Activated T-cell treated with anti-CD3 and anti-CD28 coated beads for 24 hours (primary cell): ENCODE measurements around the gene CFAP100.

Experiments used
- DNase-seq: peaks from one replicate; pipeline ENCODE4 v3.0.0-alpha.2; 2020; ENCODE audit warnings: low read depth

CFAP100 gene

GRCh38 chr3:126442094-126442855, 47.6 kb downstream of the CFAP100 start:
- no peak for DNase-seq

GRCh38 chr3:126442856-126443242, 48.1 kb downstream of the CFAP100 start:
- DNase-seq: no peak

GRCh38 chr3:126445506-126445905, 50.8 kb downstream of the CFAP100 start:
- DNase-seq: no peak

GRCh38 chr3:126446301-126446700, 51.6 kb downstream of the CFAP100 start:
- no peak for DNase-seq

GRCh38 chr3:126446791-126447190, 52.1 kb downstream of the CFAP100 start:
- no peak for DNase-seq

GRCh38 chr3:126447456-126448106, 52.9 kb downstream of the CFAP100 start:
- DNase-seq: no peak

- DNase-seq: no peak
Observed at GRCh38 chr3:126448136-126448892, 53.6 kb downstream of the CFAP100 start.

GRCh38 chr3:126448893-126449180, 54.1 kb downstream of the CFAP100 start:
- no peak for DNase-seq

GRCh38 chr3:126449621-126450051, 54.9 kb downstream of the CFAP100 start:
- no peak for DNase-seq

- DNase-seq: no peak
Observed at GRCh38 chr3:126450219-126450618, 55.5 kb downstream of the CFAP100 start.

- no peak for DNase-seq
Observed at GRCh38 chr3:126450744-126451143, 56.0 kb downstream of the CFAP100 start.

- no peak for DNase-seq
Observed at GRCh38 chr3:126451511-126451910, 56.8 kb downstream of the CFAP100 start.

GRCh38 chr3:126452213-126452612, 57.5 kb downstream of the CFAP100 start:
- no peak for DNase-seq

GRCh38 chr3:126454025-126454424, 59.3 kb downstream of the CFAP100 start:
- no peak for DNase-seq

- no peak for DNase-seq
Observed at GRCh38 chr3:126454437-126455198, 59.9 kb downstream of the CFAP100 start.

- no peak for DNase-seq
Observed at GRCh38 chr3:126456211-126456610, 61.5 kb downstream of the CFAP100 start.

GRCh38 chr3:126456766-126457388, 62.2 kb downstream of the CFAP100 start:
- no peak for DNase-seq

- no peak for DNase-seq
Observed at GRCh38 chr3:126459111-126459762, 64.5 kb downstream of the CFAP100 start.

- no peak for DNase-seq
Observed at GRCh38 chr3:126459763-126460127, 65.0 kb downstream of the CFAP100 start.

- no peak for DNase-seq
Observed at GRCh38 chr3:126460381-126460780, 65.7 kb downstream of the CFAP100 start.

- no peak for DNase-seq
Observed at GRCh38 chr3:126461450-126462070, 66.9 kb downstream of the CFAP100 start.
